Testis (tissue), 2 donors: ENCODE measurements around the gene IL17RE.
A peak's percentile ranks its signal among the peaks of the same experiment; 100 is the strongest.

Experiments used
- CTCF ChIP-seq, 3 experiments: fragments of 450-650 bp in 2 of 3; fragments of 200-600 bp in 1 of 3; sonication (generic) in 1 of 3; IDR thresholded peaks; one replicate each; pipeline ENCODE4 v1.5.1; 2016 to 2019; ENCODE audit warnings: antibody characterized with exemption in 3 of 3, mild to moderate bottlenecking in 2 of 3, moderate library complexity in 1 of 3
- POLR2A ChIP-seq: fragments of 450-650 bp; IDR thresholded peaks from one replicate; pipeline ENCODE4 v1.6.1; 2017; ENCODE audit warnings: antibody characterized with exemption, mild to moderate bottlenecking, moderate library complexity

GRCh38 chr3:9934235-9934621 is 31.6 kb downstream of the IL17RE start:
- TF ChIP-seq CTCF (IDR thresholded peaks at IDR 0.05) (peak in 1 of 3 experiments; percentile 13), POLR2A (no peak)
